GM10248 (cell line): ENCODE measurements around the gene PAGE1.
"Not testable (repeated sequence)": the region's sequence is repeated elsewhere in the genome, so short reads cannot be mapped to it uniquely, and the experiment has no call there.

ENCODE experiments used
- CTCF ChIA-PET: fragments of 300-600 bp; sonication (Branson Sonifier 250); formaldehyde crosslinking; extraction: SDS; loops from one replicate; lab custom pipeline; 2021; ENCODE audit warnings: antibody characterized with exemption; lab: Yijun Ruan, JAX
- POLR2A ChIA-PET: fragments of 350-650 bp; sonication (Branson Sonifier 250); formaldehyde crosslinking; extraction: SDS; loops from one replicate; lab custom pipeline; 2020; ENCODE audit warnings: antibody characterized with exemption; lab: Yijun Ruan, JAX
- DNase-seq: peaks from one replicate; pipeline ENCODE4 v3.0.0; 2012; ENCODE audit errors: extremely low spot score
- TF ChIP-seq, protein P1 (sequence below): IDR thresholded peaks from 2 replicates; pipeline ENCODE4 v1.5.1; 2012; ENCODE audit warnings: mild to moderate bottlenecking, low read depth; ENCODE audit errors: extremely low read depth, missing control alignments, control extremely low read depth

Gene PAGE1, protein sequence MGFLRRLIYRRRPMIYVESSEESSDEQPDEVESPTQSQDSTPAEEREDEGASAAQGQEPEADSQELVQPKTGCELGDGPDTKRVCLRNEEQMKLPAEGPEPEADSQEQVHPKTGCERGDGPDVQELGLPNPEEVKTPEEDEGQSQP

DNA sequence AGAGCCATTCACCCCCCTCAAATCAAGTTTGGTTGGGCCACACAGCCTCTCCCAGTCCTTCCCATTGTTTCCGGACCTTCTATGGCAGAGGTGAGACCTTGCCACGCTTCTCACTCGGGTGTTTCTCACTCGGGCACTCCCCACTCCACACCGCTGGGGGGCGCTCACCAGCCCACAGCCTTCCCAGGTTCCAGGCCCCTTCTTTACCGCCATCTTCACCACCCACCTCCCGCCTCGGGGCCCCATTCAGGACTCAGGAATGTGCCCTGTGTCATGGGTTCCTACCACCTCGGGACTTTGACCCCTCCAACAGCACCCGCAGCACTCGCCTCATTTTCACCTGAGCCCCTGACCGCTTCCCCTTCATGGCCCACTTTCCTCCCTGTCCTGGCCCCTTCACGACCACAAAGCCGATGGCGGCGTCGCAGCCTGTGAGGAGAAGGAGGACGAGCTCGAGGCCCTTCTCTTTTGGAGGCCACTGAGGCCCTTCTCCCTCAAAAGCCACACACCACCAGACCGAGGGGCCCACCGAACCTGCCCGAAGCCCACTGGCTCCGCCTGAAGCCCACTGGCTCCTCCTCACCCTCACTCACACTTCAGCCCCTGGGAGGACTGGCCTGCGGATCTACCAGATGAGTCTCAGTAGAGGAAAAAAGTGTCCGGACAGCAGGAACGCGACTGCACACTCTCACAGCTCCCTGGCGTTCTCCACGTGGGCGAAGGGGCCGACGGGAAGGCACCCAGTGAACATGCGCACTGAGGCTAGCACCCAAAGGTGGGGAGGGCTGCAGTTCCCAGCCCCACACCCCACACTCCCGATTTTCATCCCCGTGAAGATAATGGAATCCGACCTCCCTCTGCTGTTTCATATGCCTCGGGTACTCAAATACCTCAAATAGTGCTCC is at the start of gene PAGE1:
Gene PAGE1, minus strand, starts transcription at position 709 of the 905 bp plus-strand sequence. CDS start 1,214 bp downstream, outside the sequence.
- ChIA-PET POLR2A (no interaction called here), CTCF (no interaction called here)
- no peak for DNase-seq
- TF ChIP-seq, protein P1, sequence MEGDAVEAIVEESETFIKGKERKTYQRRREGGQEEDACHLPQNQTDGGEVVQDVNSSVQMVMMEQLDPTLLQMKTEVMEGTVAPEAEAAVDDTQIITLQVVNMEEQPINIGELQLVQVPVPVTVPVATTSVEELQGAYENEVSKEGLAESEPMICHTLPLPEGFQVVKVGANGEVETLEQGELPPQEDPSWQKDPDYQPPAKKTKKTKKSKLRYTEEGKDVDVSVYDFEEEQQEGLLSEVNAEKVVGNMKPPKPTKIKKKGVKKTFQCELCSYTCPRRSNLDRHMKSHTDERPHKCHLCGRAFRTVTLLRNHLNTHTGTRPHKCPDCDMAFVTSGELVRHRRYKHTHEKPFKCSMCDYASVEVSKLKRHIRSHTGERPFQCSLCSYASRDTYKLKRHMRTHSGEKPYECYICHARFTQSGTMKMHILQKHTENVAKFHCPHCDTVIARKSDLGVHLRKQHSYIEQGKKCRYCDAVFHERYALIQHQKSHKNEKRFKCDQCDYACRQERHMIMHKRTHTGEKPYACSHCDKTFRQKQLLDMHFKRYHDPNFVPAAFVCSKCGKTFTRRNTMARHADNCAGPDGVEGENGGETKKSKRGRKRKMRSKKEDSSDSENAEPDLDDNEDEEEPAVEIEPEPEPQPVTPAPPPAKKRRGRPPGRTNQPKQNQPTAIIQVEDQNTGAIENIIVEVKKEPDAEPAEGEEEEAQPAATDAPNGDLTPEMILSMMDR = no peak

DNA sequence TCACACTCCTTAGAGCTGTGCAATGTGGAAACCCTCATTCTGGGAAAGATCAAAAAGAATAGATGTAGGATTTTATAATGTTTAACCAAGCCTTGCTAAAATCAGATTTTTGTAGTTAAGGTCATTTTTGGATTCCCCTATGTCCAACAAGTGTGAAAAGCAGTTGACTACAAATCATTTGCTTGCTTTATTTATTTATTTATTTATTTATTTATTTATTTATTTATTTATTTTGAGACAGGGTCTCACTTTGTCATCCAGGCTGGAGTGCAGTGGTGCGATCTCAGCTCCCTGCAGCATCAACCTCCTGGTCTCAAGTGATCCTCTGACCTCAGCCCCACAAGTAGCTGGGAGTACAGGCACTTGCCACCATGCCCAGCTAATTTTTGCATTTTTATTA is 45.7 kb upstream of the PAGE1 start:
- DNase-seq, POLR2A ChIA-PET, CTCF ChIA-PET: not testable (repeated sequence)

DNA sequence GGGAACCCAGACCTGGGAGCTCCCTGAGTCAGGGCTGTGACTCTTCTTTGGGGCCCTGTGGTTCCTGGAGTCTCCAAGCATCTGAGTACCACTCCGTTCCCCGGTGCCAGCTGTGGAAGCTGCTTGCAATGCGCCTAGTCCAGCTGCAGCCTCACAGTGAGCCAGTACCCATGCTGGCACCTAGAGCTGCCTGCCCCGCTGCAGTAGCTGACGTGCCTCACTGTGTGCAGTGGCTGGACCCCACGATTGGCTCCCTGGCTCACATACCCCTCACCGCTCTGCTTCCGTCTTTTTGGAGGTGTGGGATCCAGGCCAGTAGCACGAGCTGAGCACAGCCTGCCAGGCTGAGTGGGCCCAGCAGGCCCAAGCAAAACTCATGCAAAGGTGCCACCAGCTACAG is 32.1 kb upstream of the PAGE1 start:
- ChIA-PET POLR2A (no interaction called here), CTCF (no interaction called here)
- no peak for DNase-seq
- TF ChIP-seq, protein P1 = no peak

DNA sequence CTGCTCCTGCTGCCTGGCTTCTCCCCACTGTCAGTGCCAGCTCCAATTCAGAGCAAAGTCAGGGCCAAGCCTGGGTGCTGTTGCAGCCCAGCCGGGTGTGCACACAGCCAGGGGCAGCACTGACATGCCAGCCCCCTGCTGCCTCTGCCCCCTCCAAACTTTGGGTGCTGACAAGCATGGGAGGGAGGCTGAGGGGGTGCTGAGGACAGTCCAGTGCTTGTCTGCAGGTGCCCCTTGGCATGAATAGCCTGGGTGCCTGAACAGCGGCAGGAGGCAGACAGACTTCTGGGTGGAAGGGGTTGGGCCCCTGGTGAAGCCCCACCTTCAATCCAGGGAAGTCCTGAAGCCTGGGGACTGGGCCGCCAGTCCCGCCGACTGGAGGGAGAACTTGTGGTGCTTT is 31.2 kb upstream of the PAGE1 start:
- ChIA-PET CTCF (no interaction called here), POLR2A (no interaction called here)
- no peak for DNase-seq
- TF ChIP-seq, protein P1 = no peak

DNA sequence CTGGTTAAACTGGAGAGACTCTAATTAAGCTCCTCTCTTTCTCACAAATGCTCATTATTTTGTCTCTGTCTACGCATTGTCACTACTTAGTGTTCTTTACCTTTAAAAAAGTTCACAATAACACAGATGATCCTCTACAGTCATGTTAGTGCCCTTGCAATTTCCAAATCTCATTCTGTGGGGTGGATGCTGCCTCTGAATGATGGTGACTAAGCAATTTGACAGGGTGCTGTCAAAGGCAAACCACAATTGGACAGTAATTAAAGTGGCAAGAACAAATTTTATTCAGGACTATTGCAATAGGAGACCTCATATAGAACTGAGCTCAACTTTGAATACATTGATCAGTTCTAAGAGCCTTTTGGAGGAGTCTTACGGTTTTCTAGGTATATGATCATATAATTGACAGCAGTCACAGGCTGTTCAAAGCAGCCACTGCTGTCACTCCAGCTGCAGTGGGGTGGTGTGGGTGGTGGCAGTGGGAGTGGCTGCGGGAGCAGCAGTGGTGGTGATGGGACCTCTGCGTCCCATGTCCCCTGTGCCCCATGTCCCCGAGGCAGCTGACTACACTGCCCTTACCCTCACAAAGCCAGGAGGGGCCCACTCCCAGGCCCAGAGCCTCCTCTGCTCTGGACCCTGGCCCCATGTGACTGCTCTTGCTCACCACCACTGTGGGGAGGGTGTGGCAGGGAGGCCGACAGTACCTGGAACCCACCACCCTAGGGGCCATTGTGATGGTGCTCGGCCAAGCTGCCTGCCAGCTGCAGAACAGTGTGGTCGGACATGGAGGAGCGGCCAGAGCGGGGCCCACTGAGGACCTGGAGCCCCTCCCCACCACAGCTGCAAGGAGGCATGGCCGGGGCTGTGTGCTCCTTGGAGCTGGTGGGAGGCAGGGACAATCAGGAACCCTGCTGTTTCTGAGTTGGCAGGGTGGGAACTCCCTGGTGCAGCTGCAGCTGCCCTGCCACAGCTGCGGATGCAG is 30.4 kb upstream of the PAGE1 start:
- ChIA-PET CTCF (interaction anchor here (1.0 kb wide), 1 partner anchor 10 kb away, joined by 3 read pairs; no protein-coding TSS in a partner anchor), POLR2A (no interaction called here)
- DNase-seq = no peak
- TF ChIP-seq, protein P1 = no peak

DNA sequence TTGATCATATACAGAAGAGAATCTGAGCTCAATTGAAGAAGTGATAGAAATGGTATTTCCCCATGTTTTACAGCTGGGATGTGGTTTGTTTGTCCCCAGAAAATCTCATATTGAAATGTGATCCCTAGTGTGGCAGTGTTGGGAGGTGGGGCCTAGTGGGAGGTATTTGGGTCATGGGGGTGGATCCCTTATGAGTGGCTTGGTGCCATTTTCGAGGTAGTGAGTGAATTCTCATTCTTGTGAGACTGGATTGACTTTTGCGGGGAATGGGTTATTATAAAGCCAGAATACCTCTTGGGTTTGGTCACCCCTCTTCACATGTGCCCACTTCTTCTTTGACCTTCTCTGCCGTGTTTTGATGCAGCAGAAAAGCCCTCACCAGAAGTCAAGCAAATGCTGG is 29.6 kb upstream of the PAGE1 start:
- POLR2A ChIA-PET = no interaction called here
- CTCF ChIA-PET = interaction anchor here (1.0 kb wide), 1 partner anchor 11 kb away, joined by 3 read pairs; no protein-coding TSS in a partner anchor
- TF ChIP-seq, protein P1 = no peak
- no peak for DNase-seq

DNA sequence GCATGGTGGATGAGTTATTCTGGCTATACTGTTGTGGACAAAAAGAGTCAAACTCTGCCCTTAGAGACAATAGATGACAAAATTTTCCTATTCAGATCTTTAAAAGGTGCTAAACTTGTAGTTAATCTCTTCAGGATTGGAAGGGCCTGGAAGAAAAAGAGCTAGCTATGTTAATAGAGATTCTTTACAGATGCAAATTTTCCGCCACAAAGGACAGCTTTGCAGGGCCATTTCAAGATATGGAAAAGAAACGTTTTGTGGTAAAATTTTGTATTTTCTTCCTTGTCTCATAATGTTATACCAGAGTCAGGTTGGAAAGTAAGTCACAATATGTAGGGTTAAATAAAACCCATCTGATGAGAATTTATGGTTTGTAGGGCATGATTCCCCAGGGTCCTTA is 24.3 kb upstream of the PAGE1 start:
- DNase-seq, POLR2A ChIA-PET, CTCF ChIA-PET: not testable (repeated sequence)
